G401 (cell line): ENCODE measurements around the gene WWC1. TPM values are rescaled to one million over a fixed set of nuclear protein-coding genes. Genes with fewer than 3 reads are reported as not detected.
"Not testable (repeated sequence)": the region's sequence is repeated elsewhere in the genome, so short reads cannot be mapped to it uniquely, and the experiment has no call there.

Experiments
- DNase-seq: peaks from one replicate; pipeline ENCODE4 v3.0.0-alpha.2; 2015; ENCODE audit warnings: low spot score
- in situ Hi-C: cut with HindIII; loops from 2 replicates; pipeline ENCODE4 v1.10.0; 2016; ENCODE audit warnings: low sequenced_read_pairs, mixed read lengths
- total RNA-seq: library from RNA; depleted of rRNA; stranded (reverse); fragments of >200 nt; shearing (Covaris generic); gene quantifications from 2 replicates; pipeline ENCODE4 v1.2.3, GENCODE V29; 2014

Gene WWC1
- total RNA-seq, 1 experiment from 2014 or later: 37.0 TPM

DNA sequence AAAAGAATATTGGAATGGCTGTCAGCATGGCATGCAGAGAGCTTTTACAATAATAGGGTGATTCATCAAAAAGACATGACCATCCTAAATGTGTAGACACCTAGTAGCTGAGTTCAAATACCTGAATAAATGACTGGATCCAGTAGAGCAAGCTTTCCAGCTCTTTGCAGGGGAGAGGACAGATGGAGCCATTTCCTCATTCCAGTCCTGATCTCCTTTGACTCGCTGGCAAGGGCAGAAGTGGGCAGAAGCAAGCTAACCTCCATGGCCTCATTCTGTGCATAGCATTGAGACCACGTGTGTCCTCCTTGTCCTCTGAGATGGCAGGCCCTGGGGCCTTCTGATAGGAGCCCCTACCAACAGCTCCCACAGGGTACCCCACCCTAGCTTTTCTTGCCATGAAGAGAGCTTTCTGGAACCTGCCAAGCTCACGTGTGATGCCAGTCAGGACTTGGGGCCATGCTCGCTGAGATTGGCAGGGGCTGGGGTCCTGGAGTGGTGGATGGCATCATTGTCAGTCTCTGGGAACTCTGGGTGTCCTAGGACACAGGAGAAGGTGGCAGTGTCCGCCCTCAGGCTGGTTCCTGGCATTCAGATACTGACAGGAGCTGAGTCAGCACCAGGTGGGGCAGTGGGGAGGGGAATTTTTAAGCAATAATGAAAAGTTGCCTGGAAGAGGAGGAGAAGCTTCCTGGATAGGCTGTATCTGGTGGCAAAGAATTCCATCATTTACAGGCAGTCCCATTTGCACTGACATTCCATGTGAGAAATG, 33.6 kb downstream of the WWC1 start:
- in situ Hi-C loops: no loop called here
- no peak for DNase-seq

DNA sequence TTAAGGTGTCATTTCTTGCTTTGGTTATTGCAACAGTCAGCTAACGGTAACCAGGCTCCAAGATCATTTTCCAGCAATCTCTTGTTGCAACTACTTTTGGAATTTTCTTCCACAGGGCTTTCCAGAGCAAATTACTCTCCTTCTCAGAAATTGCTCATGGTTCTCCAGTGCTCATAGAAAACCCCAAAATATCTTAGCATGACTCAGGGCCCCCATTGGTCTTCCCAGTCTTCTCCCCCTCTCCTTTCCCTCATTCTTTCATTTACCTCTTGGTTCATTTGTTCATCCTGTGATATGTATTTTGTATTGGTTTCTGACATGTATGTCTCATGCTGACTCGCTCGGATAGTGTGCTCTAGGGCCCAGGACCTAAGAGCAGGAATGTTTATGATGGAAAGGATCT, 35.6 kb downstream of the WWC1 start:
- in situ Hi-C loops: no loop called here
- DNase-seq: no peak

DNA sequence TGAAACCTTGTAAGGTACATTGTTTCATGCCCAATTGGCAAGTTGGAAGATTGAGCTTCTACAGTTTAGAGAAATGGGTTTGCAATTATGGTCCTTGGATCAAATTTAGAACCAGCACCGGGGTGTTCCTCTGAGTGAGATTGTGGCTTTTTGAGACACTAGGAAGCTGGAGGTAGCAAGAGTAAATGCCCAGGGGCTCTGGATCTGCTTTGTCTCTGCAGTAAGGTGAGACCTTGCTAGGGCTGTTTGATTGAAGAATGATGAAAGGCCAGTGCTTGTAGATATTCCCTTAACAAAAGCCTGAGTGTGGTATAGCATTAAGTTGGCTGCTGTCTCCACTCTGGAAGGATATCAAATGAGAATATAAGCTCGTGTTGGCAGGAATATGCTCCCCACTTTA, 36.0 kb downstream of the WWC1 start:
- in situ Hi-C loops: no loop called here

DNA sequence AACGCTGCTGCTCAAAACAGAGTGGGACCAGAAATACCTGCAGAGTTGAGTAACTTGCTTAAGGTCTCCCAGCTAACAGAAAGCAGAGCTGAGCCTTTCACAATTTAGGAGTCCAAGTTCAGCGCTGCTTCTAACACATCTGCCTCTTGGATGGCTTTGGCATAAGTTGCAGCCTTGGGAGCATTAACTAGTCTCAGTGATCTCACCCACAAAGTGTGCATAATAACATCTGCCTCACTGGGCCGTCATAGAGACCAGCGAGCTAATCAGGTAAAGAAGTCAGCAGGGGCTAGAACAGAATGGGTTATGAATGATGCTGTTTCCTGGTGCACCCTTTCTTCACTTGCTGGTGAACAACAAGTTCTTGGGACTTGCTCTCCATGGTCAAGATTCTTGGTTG, 36.5 kb downstream of the WWC1 start:
- in situ Hi-C loops: no loop called here
- DNase-seq: no peak

More for the DNA sequence above, 36.0 kb downstream of the WWC1 start:
- no peak for DNase-seq

DNA sequence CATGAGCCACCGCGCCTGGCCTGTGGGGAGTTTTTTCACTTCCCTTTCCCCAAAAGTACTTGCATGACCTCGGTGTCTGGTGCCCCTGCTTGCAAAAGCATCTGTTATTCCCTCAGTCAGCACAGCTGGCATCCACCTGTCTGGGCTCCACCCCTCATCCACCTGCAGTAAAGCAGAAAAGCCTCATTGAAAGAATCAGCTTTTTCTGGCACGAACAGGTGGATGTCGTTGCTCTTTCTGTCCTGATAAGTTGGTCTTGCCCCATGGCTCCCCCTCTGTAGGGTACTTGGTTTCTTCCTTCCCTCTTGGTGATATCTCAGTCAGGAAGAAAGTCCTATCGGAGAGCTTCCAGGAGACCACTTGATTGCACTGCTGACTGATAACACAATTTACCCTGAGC, 37.4 kb downstream of the WWC1 start:
- DNase-seq: no peak
- in situ Hi-C loops: no loop called here

DNA sequence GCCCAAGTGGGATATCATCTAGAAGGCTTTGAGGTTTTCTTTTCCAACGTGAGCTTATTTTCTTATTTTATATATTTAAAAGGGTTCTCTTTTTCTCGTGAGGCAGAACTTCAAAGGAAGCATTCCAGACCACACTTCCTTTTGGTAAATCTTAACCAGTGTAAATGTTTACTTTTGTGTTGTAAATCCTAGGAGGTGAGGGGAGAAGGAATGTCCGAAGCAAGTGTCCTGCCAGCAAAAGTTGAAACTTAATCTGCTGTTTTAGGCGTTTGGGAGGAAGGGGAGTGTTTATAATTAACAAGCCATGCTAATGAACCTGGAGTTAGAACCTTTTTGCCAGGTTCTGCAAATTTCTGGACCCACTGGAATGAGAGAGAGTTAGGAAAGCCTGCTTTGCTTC, 37.9 kb downstream of the WWC1 start:
- in situ Hi-C loops: no loop called here
- no peak for DNase-seq

DNA sequence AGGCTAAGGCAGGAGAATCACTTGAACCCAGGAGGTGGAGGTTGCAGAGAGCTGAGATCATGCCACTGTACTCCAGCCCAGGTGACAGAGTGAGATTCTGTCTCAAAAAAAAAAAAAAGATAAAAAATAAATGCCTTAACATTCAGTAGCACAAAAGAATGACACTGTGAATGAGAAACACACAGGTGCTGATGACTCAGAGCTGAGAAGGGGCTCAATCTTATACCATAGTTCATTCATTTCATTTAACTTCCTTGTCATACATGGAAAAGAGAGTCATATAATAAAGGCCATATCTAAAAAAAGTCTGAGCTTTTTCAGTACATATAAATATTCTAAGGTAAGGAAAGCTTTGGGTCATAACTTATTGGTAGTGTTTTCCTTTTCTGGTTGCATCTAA, 40.6 kb downstream of the WWC1 start:
- in situ Hi-C loops: no loop called here
- DNase-seq: no peak

DNA sequence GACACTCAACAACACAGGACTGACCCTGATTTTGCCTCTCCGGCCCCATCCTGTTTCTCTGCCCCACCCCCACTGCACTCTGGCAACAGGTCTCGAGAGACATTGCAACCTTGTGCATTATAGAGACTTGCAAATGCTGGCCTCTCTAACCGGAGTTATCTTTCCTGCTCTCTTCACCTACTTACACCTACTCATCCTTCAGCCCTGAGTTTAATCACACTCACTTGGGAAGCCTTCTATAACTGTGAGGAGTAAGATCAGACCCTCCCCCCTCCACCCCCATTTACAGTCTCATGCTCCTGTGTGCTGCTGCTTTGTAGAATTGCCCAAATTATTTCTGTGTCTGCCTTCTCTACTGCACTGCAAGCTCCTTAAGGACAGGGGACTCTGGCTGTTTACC, 42.8 kb downstream of the WWC1 start:
- DNase-seq: no peak
- in situ Hi-C loops: no loop called here

DNA sequence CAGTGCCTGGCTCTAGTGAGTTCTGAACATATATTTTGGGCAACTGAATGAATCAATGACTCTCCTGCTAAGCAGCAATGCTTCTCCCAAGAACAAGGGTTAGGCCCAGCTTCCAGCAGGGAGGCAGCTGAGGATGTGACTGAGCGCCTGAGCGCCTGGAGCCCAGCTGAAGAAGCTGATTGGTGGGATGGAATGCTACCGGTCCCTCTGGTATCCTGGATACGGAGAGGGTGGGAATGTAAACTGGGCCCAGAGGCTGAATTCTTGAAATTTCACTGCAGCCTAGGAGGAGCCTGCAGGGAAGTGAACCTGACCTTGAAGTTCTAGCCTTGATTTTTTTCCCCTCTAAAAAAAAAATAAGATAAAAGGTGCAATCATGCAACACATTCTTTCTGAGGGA, 43.2 kb downstream of the WWC1 start:
- in situ Hi-C loops: no loop called here
- no peak for DNase-seq

DNA sequence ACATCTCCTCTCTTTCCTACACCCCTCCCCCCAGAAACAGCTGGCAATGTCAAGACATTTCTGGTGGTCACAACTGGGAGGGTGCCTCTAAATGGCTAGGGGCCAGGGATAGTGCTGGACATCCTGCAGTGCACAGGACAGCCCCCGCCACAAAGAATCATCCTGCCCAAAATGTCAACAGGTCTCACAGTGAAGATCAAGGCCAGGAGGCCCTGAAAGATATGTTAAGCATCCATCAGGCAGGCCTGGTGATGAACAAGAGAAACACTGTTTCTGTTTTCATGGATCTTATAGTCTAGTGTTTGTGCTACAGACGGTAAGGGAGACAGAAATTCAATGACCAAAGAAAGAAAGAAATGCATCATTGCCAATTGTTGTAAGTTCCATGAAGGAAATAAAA, 45.9 kb downstream of the WWC1 start:
- in situ Hi-C loops: no loop called here

DNA sequence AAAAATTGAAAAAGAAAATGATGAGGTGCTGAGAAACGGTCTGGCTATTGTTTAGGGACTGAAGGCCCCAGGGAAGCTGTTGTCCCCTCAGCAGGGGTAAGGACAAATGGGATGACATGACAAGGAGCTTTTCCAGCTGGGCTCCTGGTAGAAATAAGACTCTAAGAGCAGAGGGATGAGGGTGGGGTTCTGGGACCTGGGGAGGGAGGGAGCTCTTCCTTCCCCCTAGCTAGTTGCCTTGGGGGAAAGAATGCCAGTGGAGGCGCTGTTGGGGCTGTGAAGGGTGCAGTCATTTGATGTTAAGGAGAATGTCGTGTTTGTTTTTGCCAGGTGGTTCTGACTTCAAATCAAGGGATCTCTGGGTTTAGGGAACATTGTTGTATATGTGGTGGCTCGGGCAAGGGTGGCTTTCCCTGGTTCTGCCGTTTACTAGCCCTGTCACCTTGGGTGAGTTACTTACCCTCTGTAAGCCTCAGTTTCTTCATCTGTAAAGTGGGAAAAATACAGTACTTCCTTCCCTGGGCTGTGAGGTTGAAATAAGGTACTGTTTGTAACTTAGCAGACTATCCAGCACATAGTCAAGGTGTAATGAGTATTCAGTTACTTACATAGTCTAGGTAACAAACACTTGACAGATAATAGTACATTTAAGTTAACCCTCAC, 47.8 kb downstream of the WWC1 start:
- in situ Hi-C loops: no loop called here
- no peak for DNase-seq

More for the DNA sequence above, 45.9 kb downstream of the WWC1 start:
- DNase-seq: no peak

DNA sequence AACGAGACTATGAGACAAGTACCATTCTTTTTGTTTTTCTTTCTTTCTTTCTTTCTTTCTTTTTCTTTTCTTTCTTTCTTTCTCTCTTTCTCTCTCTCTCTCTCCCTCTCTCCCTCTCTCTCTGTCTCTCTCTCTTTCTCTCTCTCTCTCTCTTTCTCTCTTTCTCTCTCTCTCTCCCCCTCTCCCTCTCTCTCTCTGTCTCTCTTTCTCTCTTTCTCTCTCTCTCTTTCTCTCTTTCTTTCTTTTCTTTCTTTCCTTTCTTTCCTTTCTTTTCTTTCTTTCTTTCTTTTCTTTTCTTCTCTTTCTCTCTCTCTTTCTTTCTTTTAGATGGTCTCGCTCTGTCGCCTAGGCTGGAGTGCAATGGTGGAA, 48.3 kb downstream of the WWC1 start:
- in situ Hi-C loops, DNase-seq: not testable (repeated sequence)

DNA sequence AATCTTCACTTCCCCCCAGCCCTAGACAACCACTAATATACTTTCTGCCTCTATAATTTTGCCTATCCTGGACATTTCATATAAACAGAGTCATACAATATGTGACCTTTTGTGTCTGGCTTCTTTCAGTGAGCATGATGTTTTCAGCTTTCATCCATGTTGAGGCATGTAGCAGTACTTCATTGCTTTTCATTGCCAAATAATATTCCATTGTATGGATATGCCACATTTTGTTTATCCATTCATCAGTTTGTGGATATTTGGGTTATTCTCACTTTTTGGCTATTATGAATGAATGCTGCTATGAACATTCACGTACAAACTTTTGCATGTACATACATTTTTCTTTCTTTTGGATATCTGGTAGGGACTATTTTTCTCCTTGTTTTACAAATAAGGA, 49.0 kb downstream of the WWC1 start:
- DNase-seq: no peak
- in situ Hi-C loops: no loop called here

DNA sequence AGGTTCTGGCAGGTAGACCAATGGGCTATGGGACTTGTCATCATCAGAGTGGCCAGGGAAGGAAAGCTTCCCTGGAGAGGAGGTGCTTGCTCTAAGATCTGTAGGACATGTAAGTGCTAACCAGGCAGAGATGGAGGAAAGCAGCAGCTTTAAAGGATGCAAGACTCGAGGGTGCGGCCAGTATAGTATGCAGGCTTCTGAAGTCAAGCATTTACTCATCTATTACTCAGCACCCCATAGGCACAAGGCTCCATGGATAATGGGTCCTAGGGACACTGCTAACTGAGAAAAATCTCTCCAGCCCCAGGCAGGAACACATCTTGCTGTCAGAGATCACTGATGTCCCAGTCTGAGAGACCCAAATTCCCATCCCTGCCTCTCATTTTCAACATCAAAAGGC, 49.7 kb downstream of the WWC1 start:
- DNase-seq: no peak
- in situ Hi-C loops: no loop called here

DNA sequence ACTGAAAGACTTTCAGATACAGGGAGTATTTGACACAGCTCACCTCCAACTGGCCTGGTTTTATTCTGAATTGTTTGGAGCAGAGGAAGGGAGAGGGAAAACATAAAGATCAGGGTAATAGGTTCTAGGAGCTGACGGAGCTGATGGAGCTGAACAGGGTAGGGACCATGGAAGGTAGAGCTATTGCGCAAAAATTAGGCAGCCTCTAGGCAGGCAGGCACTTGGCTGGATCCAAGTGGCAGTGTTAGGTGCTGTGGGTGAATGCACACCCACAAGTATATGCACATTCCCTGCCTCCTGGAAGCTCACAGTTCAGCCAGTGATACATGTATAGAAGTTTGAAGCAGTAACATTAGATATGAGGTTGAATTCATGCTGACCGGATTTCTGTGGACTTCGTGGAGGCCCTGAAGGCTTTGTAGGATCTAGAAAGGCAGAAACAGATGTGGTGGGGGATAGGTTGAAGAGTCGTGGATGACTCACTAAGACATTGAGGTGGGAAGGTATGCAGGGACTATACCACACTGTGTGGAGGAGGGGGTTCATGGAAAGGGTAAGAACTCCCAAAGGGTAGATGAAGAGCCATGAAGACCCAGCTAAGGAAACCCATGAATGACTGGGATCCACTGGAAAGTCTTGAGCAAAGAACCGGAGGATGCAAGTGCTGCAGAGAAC, 50.8 kb downstream of the WWC1 start:
- DNase-seq: no peak
- in situ Hi-C loops: no loop called here

DNA sequence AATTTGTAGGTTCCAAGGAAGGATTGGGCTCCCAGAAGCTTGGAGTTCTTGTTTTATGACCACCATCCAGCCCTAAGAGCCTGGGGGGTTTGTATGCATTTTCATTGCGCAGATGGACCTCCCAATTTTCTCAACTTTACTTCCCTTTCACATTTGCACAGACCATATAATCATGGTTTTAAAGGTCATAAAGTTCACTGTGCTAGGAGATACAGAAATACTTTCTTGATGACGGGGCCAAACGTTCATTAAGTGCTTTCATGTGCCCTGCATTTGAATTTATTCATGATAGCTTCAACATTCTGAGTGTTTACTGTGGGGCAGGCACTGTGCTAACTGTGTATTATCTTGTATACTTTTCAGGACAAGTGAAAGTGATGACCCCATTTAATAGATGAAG, 51.5 kb downstream of the WWC1 start:
- in situ Hi-C loops: no loop called here
- no peak for DNase-seq

DNA sequence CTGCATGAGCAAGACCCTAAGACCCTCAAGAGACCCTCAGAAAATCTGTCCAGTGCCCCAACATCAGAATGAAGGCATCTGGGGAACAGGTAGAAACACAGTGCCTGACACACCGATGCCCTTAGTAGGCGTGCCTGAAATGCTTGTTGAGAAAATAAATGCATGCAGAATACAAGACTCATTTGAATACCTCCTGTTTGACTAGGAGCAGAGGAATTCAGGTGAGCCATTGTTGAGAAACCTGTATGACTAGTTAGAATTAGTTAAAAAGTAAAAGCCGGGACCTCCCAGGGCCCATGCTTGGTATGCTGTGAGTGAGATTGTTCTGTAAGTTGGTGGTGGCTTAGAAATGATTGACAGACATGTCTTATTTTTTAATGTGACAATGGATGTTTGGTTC, 55.0 kb downstream of the WWC1 start:
- no peak for DNase-seq
- in situ Hi-C loops: no loop called here

DNA sequence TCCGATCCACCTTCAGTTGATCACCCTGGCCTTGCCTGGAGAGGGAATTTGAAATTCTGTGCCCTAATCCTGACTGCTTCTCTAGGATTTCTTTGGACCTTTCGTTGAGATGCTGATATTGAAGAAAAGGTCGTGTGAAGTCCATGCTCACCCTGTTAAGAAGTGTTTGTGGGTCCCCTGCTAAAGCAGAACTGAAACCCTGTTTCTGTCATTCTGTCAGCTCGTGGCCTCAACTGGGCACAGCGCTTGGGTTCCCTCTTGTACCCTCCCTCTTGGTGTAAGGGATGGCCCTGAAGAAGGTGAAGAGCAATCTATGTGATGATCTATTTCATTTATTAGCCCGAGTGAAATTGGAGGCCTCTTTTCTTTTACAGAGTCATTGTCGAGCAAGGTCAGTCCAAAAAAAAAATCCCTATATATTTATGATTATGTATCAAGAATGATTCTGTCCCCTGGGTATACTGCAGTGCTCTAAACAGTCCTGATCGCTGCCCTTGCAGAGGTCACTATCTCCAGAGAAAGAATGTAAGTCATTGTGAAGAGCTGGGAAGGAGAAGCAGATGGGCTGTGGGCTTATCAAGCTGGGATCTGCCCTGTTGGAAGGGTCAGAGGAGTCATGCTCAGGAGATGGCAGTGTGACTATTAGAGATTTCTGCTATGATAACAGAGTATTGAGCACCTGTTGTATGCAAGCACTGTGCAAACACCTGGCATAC, 56.1 kb downstream of the WWC1 start:
- in situ Hi-C loops: no loop called here
- no peak for DNase-seq

DNA sequence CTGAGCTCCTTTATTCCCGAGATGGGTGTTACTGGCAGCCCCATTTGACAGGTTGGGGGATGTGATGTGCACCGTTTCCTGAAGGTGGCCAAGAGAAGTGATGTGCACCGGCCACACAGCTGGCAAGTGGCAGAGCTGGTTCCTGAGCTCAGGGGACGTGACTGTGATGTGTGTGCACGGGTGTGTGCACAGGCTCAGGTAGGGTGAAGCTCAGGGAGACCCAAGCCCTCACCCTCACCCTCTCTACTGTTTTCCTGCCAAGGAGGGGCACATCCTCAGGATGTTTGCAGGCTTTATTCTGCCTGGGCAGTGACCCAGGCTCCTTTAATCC, 56.6 kb downstream of the WWC1 start:
- in situ Hi-C loops: no loop called here
- DNase-seq: no peak

DNA sequence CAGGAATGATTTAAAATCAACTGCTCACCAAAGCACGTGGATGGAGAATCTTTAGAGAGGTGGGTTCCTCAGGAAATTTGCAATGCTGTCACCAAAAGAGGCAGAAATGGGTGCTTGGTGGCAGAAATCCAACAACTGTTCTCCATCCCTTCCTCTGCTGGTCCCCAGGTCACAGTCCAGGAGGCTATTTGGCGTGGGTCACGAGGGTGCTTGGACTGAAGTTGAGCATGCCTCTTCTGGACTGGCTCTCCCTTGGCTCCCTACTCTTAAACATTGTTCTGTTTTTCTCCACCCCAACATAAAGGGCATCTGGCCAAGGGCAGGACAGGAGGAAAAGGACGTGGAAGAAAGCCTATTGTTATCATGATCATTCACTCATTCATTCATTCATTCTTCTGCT, 58.9 kb downstream of the WWC1 start:
- DNase-seq: no peak
- in situ Hi-C loops: no loop called here
